ENCODE measurements around the gene ZNF415.

DNA sequence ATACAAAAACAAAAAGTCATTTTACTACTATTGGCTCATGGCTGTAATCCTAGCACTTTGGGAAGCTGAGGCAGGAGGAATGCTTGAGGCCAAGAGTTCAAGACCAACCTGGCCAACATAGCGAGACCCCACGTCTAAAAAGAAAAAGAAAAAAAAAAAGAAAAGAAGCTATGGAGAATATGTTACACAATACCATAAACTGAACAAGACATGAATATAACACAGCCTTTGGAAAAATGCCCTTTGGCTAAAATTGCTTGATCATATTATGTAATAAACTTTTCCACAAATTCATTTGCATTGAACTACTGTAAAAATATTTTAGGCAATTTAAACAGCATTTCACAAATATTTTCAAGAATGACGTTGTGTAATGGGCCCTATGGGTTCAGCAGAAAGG is 3.7 kb upstream of the ZNF415 start:
- no peak for TF ChIP-seq YY1 (IDR thresholded peaks at IDR 0.05; ENCODE audit: borderline replicate concordance in 1 of 3, control insufficient read depth in 1 of 3, extremely low read depth in 1 of 3, insufficient read depth in 3 of 3, insufficient read length in 1 of 3, insufficient replicate concordance in 2 of 3, low read depth in 1 of 3, low read length in 2 of 3)
- no peak for TF ChIP-seq CTCF (IDR thresholded peaks at IDR 0.05 in 2 of 3, conservative IDR thresholded peaks at IDR 0.05 in 1 of 3; ENCODE audit: insufficient read depth in 2 of 3, low read depth in 1 of 3, low read length in 3 of 3)
- TF ChIP-seq TARDBP (IDR thresholded peaks at IDR 0.05), result no peak
- TF ChIP-seq, protein P1, sequence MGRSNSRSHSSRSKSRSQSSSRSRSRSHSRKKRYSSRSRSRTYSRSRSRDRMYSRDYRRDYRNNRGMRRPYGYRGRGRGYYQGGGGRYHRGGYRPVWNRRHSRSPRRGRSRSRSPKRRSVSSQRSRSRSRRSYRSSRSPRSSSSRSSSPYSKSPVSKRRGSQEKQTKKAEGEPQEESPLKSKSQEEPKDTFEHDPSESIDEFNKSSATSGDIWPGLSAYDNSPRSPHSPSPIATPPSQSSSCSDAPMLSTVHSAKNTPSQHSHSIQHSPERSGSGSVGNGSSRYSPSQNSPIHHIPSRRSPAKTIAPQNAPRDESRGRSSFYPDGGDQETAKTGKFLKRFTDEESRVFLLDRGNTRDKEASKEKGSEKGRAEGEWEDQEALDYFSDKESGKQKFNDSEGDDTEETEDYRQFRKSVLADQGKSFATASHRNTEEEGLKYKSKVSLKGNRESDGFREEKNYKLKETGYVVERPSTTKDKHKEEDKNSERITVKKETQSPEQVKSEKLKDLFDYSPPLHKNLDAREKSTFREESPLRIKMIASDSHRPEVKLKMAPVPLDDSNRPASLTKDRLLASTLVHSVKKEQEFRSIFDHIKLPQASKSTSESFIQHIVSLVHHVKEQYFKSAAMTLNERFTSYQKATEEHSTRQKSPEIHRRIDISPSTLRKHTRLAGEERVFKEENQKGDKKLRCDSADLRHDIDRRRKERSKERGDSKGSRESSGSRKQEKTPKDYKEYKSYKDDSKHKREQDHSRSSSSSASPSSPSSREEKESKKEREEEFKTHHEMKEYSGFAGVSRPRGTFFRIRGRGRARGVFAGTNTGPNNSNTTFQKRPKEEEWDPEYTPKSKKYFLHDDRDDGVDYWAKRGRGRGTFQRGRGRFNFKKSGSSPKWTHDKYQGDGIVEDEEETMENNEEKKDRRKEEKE (IDR thresholded peaks at IDR 0.05; ENCODE audit: borderline replicate concordance in 1 of 2, control insufficient read depth in 1 of 2, low read depth in 2 of 2, low read length in 1 of 2), result no peak
- no peak for TF ChIP-seq JUNB (CRISPR knock-in tag; conservative IDR thresholded peaks at IDR 0.05)

Data from K562 (cell line).